ENCODE data around the gene GJC1.

Gene GJC1

DNA sequence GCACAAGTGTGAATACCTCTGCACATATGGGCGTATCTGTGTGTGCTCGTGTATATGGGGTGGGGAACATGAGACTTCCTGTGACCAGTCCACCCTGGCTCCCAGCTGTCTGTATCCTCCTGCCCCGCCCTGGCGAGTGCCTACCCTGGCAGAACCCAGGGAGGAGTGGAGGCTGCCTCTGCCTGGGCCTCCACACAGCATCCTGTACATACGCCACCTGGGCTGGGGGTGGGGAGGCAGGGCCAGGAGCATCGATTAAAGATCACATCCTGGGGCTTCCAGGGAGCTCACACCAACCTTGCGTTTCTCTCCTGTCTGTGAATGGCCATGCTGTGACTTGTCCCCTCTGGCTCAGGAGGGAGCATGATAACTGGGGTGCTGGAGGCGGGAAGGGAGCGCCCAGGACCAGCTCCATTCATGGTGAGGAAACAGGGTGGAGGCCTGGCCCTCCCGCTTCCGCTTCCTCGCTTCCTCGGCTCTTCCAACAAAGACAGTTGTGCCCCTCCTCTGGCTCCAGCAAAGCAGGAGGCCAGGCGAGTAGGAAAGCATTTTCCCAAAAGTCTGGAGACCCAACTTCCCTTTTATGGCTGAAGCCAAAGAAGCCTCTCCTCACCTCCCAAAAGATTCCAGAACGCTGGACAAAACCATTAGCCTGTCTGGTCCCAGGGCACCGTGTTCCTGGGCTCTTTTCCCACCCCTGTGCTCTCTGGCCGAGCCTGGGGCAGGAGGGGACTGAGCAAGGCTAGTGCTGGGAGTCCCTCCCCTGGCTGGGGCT, 48.3 kb downstream of the GJC1 start:
- H3K4me1 Mint-ChIP-seq (ENCODE audit: low read depth) = no peaks in the 10 kb centered on the region
- H3K36me3 Mint-ChIP-seq (ENCODE audit: low read depth) = no peaks in the 10 kb centered on the region
- H3K27ac Mint-ChIP-seq = no peak overlapping the region
- peaks cover 10% of the 10 kb centered on the region for H3K27me3 Mint-ChIP-seq (ENCODE audit: low read depth)
- H3K9me3 Mint-ChIP-seq = no peaks in the 10 kb centered on the region
- no peak overlapping the region for H3K4me3 Mint-ChIP-seq
- DNase-seq (ENCODE audit: low spot score) = no peak

DNA sequence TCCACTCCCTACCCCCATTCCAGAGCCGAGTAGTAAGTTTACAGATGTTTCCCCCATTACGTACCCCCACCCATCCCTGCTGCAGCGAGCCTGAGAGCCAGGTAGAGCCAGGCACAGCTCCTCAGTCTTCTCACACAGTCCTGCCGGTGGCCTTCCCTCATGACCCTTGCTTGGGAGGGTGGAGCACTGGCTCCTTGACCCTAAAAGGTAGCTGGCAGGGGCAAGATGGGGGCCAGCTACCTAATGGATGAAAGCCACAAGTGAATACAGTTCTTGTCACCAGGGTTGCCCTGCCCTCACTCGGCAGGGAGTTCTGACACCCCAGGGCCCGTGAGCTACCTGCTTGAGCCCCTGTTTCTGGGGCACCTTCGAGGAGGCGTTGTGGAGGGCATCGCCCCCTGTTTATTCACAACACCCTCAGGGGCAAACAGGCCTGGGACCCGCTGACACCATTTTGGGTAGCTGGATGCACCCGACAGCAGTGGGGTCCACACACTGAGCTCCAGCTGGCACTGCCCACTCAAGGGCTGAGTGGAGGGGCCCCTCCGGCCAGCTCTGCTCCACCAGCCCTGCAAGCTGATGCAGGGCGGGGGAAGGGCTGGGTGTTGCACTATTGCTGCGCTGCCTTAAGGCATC, 49.1 kb downstream of the GJC1 start:
- Mint-ChIP-seq H3K4me3 (no peak overlapping the region), H3K27ac (no peak overlapping the region), H3K27me3 (ENCODE audit: low read depth) (peaks cover 10% of the 10 kb centered on the region), H3K9me3 (no peaks in the 10 kb centered on the region), H3K4me1 (ENCODE audit: low read depth) (peaks cover 3% of the 10 kb centered on the region), H3K36me3 (ENCODE audit: low read depth) (no peaks in the 10 kb centered on the region)
- no peak for DNase-seq (ENCODE audit: low spot score)

DNA sequence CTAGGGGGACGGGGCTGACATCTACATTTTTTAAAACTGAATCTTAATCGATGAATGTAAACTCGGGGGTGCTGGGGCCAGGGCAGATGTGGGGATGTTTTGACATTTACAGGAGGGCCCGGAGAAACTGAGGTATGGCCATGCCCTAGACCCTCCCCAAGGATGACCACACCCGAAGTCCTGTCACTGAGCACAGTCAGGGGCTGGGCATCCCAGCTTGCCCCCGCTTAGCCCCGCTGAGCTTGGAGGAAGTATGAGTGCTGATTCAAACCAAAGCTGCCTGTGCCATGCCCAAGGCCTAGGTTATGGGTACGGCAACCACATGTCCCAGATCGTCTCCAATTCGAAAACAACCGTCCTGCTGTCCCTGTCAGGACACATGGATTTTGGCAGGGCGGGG, 49.9 kb downstream of the GJC1 start:
- Mint-ChIP-seq H3K27ac (no peak overlapping the region), H3K4me1 (ENCODE audit: low read depth) (peaks cover 4% of the 10 kb centered on the region), H3K27me3 (ENCODE audit: low read depth) (peaks cover 9% of the 10 kb centered on the region), H3K4me3 (no peak overlapping the region), H3K9me3 (no peaks in the 10 kb centered on the region), H3K36me3 (ENCODE audit: low read depth) (no peaks in the 10 kb centered on the region)
- DNase-seq (ENCODE audit: low spot score) = no peak

DNA sequence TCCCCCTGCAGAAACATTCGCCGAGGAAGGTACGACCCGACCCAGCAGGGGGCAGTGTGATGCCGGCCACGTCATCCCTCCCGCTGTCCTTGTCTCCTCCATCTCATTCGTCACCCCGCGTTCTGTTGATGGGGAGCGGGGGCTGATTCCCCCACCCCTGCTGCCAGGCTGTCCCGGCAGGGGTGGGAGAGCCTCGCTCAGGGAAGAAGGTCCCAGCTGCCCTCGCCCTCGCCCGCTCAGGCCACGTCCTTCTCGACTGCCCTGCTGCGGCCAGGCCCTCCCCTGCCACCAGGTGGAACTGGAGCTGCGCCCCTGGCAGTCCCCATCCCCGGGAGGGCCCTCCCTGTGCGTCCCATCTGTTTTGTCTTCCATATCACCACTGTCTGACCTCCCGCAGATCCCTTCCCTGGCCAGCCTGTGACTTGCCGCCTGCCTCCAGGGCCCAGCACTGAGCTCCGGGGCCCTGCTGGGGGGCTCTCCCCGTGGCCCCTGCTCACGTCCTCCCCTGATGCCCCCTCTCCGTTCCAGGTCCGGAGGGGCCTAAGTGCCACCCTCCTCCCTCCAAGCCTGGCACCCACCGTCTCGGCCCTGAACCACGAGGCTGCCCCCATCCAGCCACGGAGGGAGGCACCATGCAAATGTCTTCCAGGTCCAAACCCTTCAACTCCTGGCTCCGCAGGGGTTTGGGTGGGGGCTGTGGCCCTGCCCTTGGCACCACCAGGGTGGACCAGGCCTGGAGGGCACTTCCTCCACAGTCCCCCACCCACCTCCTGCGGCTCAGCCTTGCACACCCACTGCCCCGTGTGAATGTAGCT, 50.7 kb downstream of the GJC1 start:
- H3K9me3 Mint-ChIP-seq = no peaks in the 10 kb centered on the region

DNA sequence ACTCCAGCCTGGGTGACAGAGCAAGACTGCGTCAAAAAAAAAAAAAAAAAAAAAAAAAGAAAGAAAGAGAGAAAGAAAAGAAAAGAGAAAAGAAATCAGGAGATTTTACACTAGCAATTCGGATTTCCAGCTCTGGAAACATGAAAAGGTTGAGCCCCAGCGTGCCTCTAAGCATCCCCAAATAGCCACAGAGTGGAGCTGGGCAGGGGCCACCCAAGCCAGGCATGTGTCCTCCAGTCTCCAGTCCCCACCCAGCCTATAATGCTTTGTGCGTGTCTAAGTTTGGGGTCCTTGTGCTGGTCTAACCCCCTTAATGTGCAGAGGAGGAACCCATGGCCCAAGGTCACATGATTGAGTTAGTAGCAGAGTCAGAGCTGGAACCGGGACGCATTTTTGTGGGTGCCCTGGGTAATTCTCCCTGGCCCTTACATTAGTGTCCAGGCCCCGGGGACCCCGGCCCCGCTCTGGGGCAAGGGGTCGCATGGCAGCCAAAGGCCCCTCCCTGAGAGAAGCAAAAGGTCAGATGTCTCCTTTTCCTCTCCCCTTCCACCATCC, 51.4 kb downstream of the GJC1 start:
- no peaks in the 10 kb centered on the region for H3K9me3 Mint-ChIP-seq
- peaks cover 7% of the 10 kb centered on the region for H3K27me3 Mint-ChIP-seq (ENCODE audit: low read depth)
- peaks cover 7% of the 10 kb centered on the region for H3K4me1 Mint-ChIP-seq (ENCODE audit: low read depth)
- no peaks in the 10 kb centered on the region for H3K36me3 Mint-ChIP-seq (ENCODE audit: low read depth)
- H3K4me3 Mint-ChIP-seq = peak overlapping the region; percentile 66
- no peak for DNase-seq (ENCODE audit: low spot score)
- H3K27ac Mint-ChIP-seq = peak overlapping the region; percentile 8

More for the DNA sequence above, 50.7 kb downstream of the GJC1 start:
- H3K4me3 Mint-ChIP-seq = peak overlapping the region; percentile 66
- DNase-seq (ENCODE audit: low spot score) = peak; percentile 78
- H3K4me1 Mint-ChIP-seq (ENCODE audit: low read depth) = peaks cover 7% of the 10 kb centered on the region
- peak overlapping the region; percentile 8 for H3K27ac Mint-ChIP-seq
- H3K27me3 Mint-ChIP-seq (ENCODE audit: low read depth) = peaks cover 7% of the 10 kb centered on the region
- H3K36me3 Mint-ChIP-seq (ENCODE audit: low read depth) = no peaks in the 10 kb centered on the region

DNA sequence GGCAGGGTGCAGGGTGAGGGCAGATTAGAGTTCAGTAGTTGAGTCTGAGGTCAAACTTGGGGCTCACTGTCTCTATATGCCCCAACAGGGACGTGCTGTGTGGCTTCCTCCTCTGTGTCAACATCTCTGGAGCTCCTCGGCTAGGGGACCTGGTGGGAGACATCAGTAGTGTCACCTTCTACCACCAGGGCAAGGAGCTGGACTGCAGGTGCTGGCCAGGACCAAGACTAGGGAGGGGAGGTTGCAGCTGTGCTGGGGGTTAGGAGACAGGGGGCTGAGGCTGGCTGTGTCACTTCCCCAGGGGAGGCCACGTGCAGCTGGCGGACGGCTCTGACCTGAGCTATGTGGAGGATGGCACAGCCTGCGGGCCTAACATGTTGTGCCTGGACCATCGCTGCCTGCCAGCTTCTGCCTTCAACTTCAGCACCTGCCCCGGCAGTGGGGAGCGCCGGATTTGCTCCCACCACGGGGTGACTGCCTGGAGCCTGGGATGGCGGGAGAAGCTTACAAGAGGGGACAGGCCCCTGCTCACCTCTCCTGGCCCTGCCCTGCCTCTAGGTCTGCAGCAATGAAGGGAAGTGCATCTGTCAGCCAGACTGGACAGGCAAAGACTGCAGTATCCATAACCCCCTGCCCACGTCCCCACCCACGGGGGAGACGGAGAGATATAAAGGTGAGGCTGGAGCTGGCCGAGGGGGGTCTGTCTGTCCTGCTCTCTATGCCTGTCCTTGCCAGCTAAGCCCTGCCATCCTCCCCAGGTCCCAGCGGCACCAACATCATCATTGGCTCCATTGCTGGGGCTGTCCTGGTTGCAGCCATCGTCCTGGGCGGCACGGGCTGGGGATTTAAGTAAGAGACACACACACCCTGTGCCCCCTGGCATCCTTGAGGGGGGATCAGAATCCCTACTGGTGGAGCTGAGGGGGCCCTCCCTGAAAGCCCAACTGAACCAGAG, 52.4 kb downstream of the GJC1 start:
- no peak for DNase-seq (ENCODE audit: low spot score)
- Mint-ChIP-seq H3K4me3 (peak overlapping the region; percentile 30), H3K9me3 (no peaks in the 10 kb centered on the region), H3K27me3 (ENCODE audit: low read depth) (peaks cover 7% of the 10 kb centered on the region), H3K36me3 (ENCODE audit: low read depth) (no peaks in the 10 kb centered on the region), H3K27ac (no peak overlapping the region), H3K4me1 (ENCODE audit: low read depth) (peaks cover 7% of the 10 kb centered on the region)

DNA sequence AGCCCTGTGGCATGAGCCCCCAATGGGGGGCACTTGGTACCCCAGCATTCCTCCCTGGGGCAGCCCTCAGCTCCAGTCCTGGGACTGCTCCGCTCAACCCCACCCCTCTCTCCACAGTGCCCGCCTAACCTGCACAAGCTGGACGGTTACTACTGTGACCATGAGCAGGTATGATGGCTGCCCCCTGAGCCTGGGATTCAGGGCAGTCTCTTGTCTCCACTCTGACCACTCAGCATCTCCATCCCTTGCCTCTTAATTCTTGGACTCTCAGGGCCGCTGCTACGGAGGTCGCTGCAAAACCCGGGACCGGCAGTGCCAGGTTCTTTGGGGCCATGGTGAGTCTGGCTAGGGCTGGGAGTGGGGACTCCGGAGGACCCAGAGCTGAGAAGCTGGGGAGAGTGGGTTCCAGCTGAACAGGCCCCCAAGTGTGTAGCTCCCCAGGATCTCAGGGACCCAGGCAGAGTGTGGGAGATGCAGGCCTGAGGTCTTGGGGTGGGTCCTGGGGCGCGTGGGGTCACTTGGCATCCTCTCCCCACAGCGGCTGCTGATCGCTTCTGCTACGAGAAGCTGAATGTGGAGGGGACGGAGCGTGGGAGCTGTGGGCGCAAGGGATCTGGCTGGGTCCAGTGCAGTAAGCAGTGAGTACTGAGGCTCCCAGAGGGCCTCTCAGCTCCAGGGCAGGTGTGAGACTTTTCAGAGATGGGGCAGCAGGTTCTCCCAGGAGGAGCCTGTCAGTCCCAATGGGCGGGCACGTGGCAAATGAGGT, 53.3 kb downstream of the GJC1 start:
- Mint-ChIP-seq H3K4me3 (peak overlapping the region; percentile 49), H3K4me1 (ENCODE audit: low read depth) (peaks cover 7% of the 10 kb centered on the region), H3K27me3 (ENCODE audit: low read depth) (peaks cover 7% of the 10 kb centered on the region), H3K27ac (no peak overlapping the region), H3K36me3 (ENCODE audit: low read depth) (no peaks in the 10 kb centered on the region), H3K9me3 (no peaks in the 10 kb centered on the region)
- no peak for DNase-seq (ENCODE audit: low spot score)

DNA sequence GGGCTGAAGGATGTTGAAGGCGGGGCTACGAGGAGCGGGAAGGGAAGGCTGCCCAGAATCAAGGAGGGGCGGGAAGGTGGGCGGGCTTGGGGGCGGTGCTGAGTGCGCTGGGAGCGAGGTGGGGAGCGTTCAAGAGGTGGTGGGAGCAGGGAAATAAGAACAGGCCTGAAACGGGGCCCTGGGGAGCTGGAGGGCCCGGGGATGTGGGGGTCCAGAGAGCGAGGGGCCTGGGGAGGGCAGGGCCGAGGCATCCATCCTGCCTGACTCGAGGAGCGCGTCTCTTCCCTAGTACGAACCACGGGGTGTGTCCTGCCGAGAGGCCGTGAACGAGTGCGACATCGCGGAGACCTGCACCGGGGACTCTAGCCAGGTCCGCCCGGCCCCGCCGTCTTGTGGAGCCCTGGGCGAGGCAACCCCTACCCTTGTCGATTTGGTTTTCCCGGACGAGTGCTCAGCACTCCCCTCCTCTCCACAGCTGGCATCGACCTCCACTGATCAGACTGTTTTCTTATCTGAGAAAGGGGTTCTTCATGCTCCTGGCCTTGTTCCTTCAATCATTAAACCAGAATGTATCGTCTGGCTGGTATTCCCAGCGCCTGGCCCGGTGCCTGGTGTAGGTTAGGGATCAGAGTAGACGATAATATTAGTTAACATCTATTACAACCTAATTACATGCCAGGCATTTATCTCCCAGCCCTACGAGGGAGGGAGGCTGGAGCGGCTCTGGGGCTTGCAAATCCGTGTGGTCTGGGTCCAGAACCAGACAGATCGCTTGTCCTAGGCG, 54.1 kb downstream of the GJC1 start:
- Mint-ChIP-seq H3K4me3 (peak overlapping the region; percentile 85), H3K36me3 (ENCODE audit: low read depth) (no peaks in the 10 kb centered on the region), H3K27ac (peak overlapping the region; percentile 52), H3K9me3 (no peaks in the 10 kb centered on the region), H3K27me3 (ENCODE audit: low read depth) (peaks cover 7% of the 10 kb centered on the region), H3K4me1 (ENCODE audit: low read depth) (peaks cover 7% of the 10 kb centered on the region)
- no peak for DNase-seq (ENCODE audit: low spot score)

DNA sequence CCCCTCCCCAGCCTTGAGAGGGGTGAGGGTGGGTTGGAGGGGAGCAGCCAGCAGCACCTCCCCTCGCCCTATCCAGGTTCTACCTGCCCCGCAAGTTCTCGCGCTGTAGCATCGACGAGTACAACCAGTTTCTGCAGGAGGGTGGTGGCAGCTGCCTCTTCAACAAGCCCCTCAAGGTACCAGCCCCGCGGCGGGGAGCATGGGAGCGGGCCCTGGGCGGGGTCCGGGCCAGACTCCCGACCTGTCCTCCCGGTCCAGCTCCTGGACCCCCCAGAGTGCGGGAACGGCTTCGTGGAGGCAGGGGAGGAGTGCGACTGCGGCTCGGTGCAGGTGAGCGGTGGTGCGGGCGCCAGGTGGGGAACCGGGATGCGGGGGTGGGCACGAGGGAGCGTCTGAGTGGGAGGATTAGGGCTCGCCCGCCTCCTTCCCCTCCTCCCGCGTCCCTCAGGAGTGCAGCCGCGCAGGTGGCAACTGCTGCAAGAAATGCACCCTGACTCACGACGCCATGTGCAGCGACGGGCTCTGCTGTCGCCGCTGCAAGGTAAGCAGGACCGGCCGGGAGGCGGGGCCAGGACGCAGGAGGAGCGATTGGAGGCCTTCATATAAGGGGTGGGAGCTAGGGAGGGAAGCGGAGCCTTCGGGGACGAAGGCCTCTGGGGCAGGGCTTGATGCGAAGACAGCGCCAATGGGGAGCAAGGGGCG, 54.8 kb downstream of the GJC1 start:
- H3K4me3 Mint-ChIP-seq = peak overlapping the region; percentile 85
- H3K4me1 Mint-ChIP-seq (ENCODE audit: low read depth) = peaks cover 7% of the 10 kb centered on the region
- peak; percentile 94 for DNase-seq (ENCODE audit: low spot score)
- H3K27ac Mint-ChIP-seq = peak overlapping the region; percentile 49
- peaks cover 11% of the 10 kb centered on the region for H3K27me3 Mint-ChIP-seq (ENCODE audit: low read depth)
- H3K9me3 Mint-ChIP-seq = no peaks in the 10 kb centered on the region
- H3K36me3 Mint-ChIP-seq (ENCODE audit: low read depth) = no peaks in the 10 kb centered on the region

DNA sequence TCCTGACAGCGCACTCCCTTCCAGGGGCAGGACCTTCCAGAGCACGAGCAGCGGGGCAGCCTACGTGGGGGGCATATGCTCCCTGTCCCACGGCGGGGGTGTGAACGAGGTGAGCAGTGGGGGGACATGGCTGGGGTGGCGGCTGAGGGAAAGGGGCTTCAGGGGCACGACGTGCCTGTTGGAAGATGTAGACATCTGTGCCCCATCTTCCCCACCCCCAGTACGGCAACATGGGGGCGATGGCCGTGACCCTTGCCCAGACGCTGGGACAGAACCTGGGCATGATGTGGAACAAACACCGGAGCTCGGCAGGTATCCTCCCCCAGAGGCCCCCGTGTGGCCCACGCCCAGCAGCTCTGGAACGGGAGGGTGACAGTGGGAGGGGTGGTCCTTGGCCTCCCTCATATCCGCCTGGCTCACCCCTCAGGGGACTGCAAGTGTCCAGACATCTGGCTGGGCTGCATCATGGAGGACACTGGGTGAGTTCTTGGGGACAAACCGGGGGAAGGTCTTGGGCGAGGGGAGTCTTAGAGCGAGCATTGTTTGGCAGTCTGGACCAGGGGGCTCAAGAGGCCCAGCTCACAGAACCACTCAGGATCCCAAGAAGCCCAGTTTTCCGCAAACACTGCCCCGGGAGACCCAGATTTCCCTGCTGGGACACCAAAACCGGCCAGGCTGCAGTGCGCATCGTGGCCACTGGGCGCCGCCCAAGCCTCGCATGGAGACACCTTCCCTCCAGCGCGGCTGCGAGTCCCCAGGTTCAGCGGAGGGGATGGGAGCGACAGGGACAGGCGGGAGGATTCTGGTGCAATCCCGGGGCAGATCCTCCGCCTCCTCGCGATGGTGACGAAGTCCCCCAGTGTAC, 55.6 kb downstream of the GJC1 start:
- Mint-ChIP-seq H3K4me3 (peak overlapping the region; percentile 85), H3K4me1 (ENCODE audit: low read depth) (peaks cover 7% of the 10 kb centered on the region), H3K27me3 (ENCODE audit: low read depth) (peaks cover 11% of the 10 kb centered on the region), H3K36me3 (ENCODE audit: low read depth) (no peaks in the 10 kb centered on the region), H3K9me3 (no peaks in the 10 kb centered on the region), H3K27ac (peak overlapping the region; percentile 82)
- peak; percentile 81 for DNase-seq (ENCODE audit: low spot score)

DNA sequence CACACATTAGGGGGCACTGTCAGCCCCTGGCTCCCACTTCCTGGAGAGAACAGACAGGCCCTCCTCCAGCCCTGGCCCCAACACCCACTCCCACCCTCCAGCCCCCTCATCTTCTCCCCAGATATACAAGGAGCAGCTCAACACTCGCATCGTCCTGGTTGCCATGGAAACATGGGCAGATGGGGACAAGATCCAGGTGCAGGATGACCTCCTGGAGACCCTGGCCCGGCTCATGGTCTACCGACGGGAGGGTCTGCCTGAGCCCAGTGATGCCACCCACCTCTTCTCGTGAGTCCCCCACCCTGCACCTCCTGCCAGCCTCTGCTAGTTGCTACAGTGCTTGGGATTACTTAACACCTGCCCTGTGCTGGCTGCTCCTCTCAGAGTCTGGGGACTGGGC, 56.9 kb downstream of the GJC1 start:
- no peak overlapping the region for H3K4me3 Mint-ChIP-seq
- no peak overlapping the region for H3K27ac Mint-ChIP-seq
- H3K27me3 Mint-ChIP-seq (ENCODE audit: low read depth) = peaks cover 15% of the 10 kb centered on the region
- peaks cover 14% of the 10 kb centered on the region for H3K4me1 Mint-ChIP-seq (ENCODE audit: low read depth)
- H3K9me3 Mint-ChIP-seq = no peaks in the 10 kb centered on the region
- H3K36me3 Mint-ChIP-seq (ENCODE audit: low read depth) = no peaks in the 10 kb centered on the region
- no peak for DNase-seq (ENCODE audit: low spot score)
